ENCODE results near the gene VIP.
"Not testable (repeated sequence)": the region's sequence is repeated elsewhere in the genome, so short reads cannot be mapped to it uniquely, and the experiment has no call there.

The VIP gene

GRCh38 chr6:152750694-152751093 is at the start of gene VIP:
Gene VIP (plus strand): TSS chr6:152750797. CDS start chr6:152752178, 1,381 bp downstream.
- no peak for DNase-seq

- no peak for DNase-seq
Observed at GRCh38 chr6:152701081-152701862, 49.3 kb upstream of the VIP start.

- no peak for DNase-seq
Observed at GRCh38 chr6:152701863-152702401, 48.7 kb upstream of the VIP start.

GRCh38 chr6:152703750-152704149 is 46.8 kb upstream of the VIP start:
- DNase-seq, result not testable (repeated sequence)

- DNase-seq, result no peak
Observed at GRCh38 chr6:152705327-152705726, 45.3 kb upstream of the VIP start.

GRCh38 chr6:152716322-152716721 is 34.3 kb upstream of the VIP start:
- DNase-seq, result no peak

- no peak for DNase-seq
Observed at GRCh38 chr6:152720974-152721373, 29.6 kb upstream of the VIP start.

GRCh38 chr6:152721956-152722355 is 28.6 kb upstream of the VIP start:
- DNase-seq, result no peak

GRCh38 chr6:152723398-152723797 is 27.2 kb upstream of the VIP start:
- no peak for DNase-seq

GRCh38 chr6:152726313-152726712 is 24.3 kb upstream of the VIP start:
- DNase-seq, result no peak

- no peak for DNase-seq
Observed at GRCh38 chr6:152727507-152727906, 23.1 kb upstream of the VIP start.

- no peak for DNase-seq
Observed at GRCh38 chr6:152734630-152735029, 16.0 kb upstream of the VIP start.

- DNase-seq, result no peak
Observed at GRCh38 chr6:152736687-152737273, 13.8 kb upstream of the VIP start.

GRCh38 chr6:152745509-152746171 is 5.0 kb upstream of the VIP start:
- DNase-seq, result no peak

GRCh38 chr6:152746172-152746553 is 4.4 kb upstream of the VIP start:
- no peak for DNase-seq

- DNase-seq, result no peak
Observed at GRCh38 chr6:152748843-152749242, 1.8 kb upstream of the VIP start.

GRCh38 chr6:152749336-152749735 is 1.3 kb upstream of the VIP start:
- no peak for DNase-seq

GRCh38 chr6:152765331-152765730 is 14.7 kb downstream of the VIP start:
- DNase-seq, result no peak

- DNase-seq, result no peak
Observed at GRCh38 chr6:152769159-152769558, 18.6 kb downstream of the VIP start.

- DNase-seq, result no peak
Observed at GRCh38 chr6:152769993-152770392, 19.4 kb downstream of the VIP start.

GRCh38 chr6:152771061-152771687 is 20.6 kb downstream of the VIP start:
- no peak for DNase-seq

GRCh38 chr6:152775428-152775827 is 24.8 kb downstream of the VIP start:
- DNase-seq, result no peak

- no peak for DNase-seq
Observed at GRCh38 chr6:152776833-152777232, 26.2 kb downstream of the VIP start.
